SK-N-SH (cell line): Measurements from ENCODE around the gene NFILZ.

ENCODE experiments used
- CTCF ChIP-seq: fragments of 200-600 bp; sonication (generic); IDR thresholded peaks from 2 replicates; pipeline ENCODE4 v1.6.1; 2017; ENCODE audit warnings: antibody characterized with exemption, mild to moderate bottlenecking, moderate library complexity
- RAD21 ChIP-seq: IDR thresholded peaks from 2 replicates; pipeline ENCODE4 v1.6.1; 2012; ENCODE audit warnings: mild to moderate bottlenecking, low read length
- REST ChIP-seq: IDR thresholded peaks from 2 replicates; pipeline ENCODE4 v1.6.1; 2012; ENCODE audit warnings: mild to moderate bottlenecking, low read depth, low read length, moderate library complexity
- RFX5 ChIP-seq: IDR thresholded peaks from 2 replicates; pipeline ENCODE4 v1.6.1; 2012; ENCODE audit warnings: mild to moderate bottlenecking, improper control_type of control experiment, low read length
- SIN3A ChIP-seq: IDR thresholded peaks from 2 replicates; pipeline ENCODE4 v1.6.1; 2012; ENCODE audit warnings: low read depth, mild to moderate bottlenecking, low read length, moderate library complexity, borderline replicate concordance
- SMC3 ChIP-seq: IDR thresholded peaks from 2 replicates; pipeline ENCODE4 v1.6.1; 2012; ENCODE audit warnings: low read depth, low read length, improper control_type of control experiment

- no peak for TF ChIP-seq RAD21
- TF ChIP-seq REST, result no peak
- TF ChIP-seq CTCF, result no peak
- no peak for TF ChIP-seq RFX5
- TF ChIP-seq SMC3, result no peak
- no peak for TF ChIP-seq SIN3A
Measured at GRCh38 chr19:8648240-8648639, 17.8 kb downstream of the NFILZ start.
